Measurements from ENCODE around the gene GOT1.

DNA sequence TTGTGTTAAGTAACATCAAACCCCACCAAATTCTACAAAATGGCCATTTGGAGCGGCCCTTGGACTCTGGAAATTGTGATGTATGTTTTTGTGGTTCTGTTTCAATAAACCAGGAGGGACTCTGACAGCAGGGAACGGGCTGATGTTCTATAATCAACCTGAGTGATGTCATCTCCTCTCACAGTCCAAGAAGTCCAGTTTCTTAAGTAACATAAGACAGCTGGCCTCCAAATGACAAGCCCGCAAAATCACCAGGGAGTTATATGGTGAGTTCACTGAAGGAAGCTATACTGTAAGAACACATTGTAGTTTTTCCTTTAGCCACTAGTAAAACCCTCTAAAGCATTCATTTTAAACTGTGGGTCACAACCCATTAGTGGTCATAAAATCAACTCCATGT lies 34.0 kb downstream of the GOT1 start:
- TF ChIP-seq, protein P1, sequence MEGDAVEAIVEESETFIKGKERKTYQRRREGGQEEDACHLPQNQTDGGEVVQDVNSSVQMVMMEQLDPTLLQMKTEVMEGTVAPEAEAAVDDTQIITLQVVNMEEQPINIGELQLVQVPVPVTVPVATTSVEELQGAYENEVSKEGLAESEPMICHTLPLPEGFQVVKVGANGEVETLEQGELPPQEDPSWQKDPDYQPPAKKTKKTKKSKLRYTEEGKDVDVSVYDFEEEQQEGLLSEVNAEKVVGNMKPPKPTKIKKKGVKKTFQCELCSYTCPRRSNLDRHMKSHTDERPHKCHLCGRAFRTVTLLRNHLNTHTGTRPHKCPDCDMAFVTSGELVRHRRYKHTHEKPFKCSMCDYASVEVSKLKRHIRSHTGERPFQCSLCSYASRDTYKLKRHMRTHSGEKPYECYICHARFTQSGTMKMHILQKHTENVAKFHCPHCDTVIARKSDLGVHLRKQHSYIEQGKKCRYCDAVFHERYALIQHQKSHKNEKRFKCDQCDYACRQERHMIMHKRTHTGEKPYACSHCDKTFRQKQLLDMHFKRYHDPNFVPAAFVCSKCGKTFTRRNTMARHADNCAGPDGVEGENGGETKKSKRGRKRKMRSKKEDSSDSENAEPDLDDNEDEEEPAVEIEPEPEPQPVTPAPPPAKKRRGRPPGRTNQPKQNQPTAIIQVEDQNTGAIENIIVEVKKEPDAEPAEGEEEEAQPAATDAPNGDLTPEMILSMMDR (IDR thresholded peaks at IDR 0.05) = no peak
- TF ChIP-seq POLR2A (IDR thresholded peaks at IDR 0.05) = no peak

All from tibial nerve (tissue), 3 donors.